ENCODE measurements around the gene TBC1D12.

GRCh38 chr10:94423627-94424026 lies 21.3 kb downstream of the TBC1D12 start:
- TF ChIP-seq CTCF (IDR thresholded peaks at IDR 0.05), result no peak
- no peak for TF ChIP-seq POLR2AphosphoS5 (IDR thresholded peaks at IDR 0.05; ENCODE audit: insufficient read depth in 1 of 2, low read depth in 1 of 2)

Data from vagina (tissue), 2 donors.